Panc1 (cell line): ENCODE data around the gene RRM2.

ENCODE experiments used
- POLR2AphosphoS5 ChIP-seq: IDR thresholded peaks from 2 replicates; pipeline ENCODE4 v1.6.1; 2012; ENCODE audit warnings: mild to moderate bottlenecking, low read depth, low read length, moderate library complexity
- REST ChIP-seq, 2 experiments: IDR thresholded peaks; 2 replicates each; pipeline ENCODE4 v1.6.1; 2011 to 2012; ENCODE audit warnings: low read depth in 2 of 2, control low read depth in 1 of 2, low read length in 1 of 2, mild to moderate bottlenecking in 1 of 2, moderate library complexity in 1 of 2; ENCODE audit not compliant: insufficient read depth in 1 of 2
- TCF7L2 ChIP-seq: IDR thresholded peaks from 2 replicates; pipeline ENCODE4 v1.6.1; 2011; ENCODE audit warnings: mild to moderate bottlenecking, low read depth, low read length, inconsistent platforms
- TF ChIP-seq, protein P1 (sequence below): fragments of 450-650 bp; IDR thresholded peaks from 2 replicates; pipeline ENCODE4 v1.5.1; 2017; ENCODE audit warnings: mild to moderate bottlenecking

- TF ChIP-seq, protein P1, sequence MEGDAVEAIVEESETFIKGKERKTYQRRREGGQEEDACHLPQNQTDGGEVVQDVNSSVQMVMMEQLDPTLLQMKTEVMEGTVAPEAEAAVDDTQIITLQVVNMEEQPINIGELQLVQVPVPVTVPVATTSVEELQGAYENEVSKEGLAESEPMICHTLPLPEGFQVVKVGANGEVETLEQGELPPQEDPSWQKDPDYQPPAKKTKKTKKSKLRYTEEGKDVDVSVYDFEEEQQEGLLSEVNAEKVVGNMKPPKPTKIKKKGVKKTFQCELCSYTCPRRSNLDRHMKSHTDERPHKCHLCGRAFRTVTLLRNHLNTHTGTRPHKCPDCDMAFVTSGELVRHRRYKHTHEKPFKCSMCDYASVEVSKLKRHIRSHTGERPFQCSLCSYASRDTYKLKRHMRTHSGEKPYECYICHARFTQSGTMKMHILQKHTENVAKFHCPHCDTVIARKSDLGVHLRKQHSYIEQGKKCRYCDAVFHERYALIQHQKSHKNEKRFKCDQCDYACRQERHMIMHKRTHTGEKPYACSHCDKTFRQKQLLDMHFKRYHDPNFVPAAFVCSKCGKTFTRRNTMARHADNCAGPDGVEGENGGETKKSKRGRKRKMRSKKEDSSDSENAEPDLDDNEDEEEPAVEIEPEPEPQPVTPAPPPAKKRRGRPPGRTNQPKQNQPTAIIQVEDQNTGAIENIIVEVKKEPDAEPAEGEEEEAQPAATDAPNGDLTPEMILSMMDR: no peak
- TF ChIP-seq POLR2AphosphoS5 (no peak), TCF7L2 (no peak), REST (IDR thresholded peaks at IDR 0.05; ENCODE audit: insufficient read depth in 1 of 2, low read depth in 2 of 2, low read length in 1 of 2) (no peak)
Measured at GRCh38 chr2:10159086-10159485, 36.5 kb downstream of the RRM2 start.
